ENCODE results near the gene AKT1S1. TPM values are rescaled to one million over a fixed set of nuclear protein-coding genes. Genes with fewer than 3 reads are reported as not detected.
"Not testable (repeated sequence)": the region's sequence is repeated elsewhere in the genome, so short reads cannot be mapped to it uniquely, and the experiment has no call there.

AKT1S1 gene
- total and polyA plus RNA-seq, 5 experiments from 2014 or later: 2.6 to 30.4 (median 4.5) TPM

DNA sequence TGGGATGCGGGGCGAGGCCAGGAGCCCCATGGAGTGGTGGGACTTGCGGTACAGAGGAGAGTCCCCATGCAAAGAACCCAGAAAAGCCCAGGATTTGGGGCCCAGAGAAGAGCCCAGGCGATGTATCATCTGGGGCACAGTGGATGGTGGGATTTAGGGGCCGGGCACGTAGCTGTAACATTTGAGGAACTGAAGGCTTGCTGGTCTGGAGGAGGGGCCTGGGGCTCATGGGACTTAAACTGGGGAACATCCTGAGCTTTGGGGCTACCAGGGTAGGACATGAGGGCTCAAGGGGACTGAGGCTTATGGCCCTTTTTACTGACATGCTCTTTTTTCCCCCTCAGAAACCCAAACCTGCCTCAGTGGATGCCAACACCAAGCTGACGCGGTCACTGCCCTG, 45.6 kb downstream of the AKT1S1 start:
- H3K27ac Mint-ChIP-seq: peak overlapping the region in 1 of 10 donors; percentile 37
- peaks cover 0 to 47% (median 0%) of the 10 kb centered on the region in 3 donors for H3K36me3 Mint-ChIP-seq

DNA sequence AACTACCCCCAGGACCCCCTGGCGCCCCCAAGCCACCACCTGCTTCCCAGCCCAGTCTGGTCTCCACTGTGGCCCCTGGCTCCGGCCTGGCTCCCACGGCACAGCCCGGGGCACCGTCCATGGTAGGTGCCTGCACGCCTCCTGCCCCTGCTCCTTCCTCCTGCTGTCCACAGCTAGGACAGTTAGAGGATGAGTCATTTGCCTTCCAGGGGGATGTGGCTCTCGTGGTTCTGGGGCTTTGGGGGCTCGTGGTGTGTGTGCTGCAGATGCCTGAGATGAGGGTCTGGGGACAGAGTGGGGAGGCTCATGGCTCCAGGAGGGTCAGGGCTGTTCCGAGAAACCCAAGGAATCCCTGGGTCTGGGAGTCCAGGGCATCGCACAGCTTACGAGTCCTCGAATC, 46.4 kb downstream of the AKT1S1 start:
- POLR2A ChIA-PET: no interaction called here
- H3K27me3 Mint-ChIP-seq: no peaks in the 10 kb centered on the region
- H3K9me3 Mint-ChIP-seq: no peaks in the 10 kb centered on the region
- DNase-seq: no peak
- H3K4me3 Mint-ChIP-seq: no peak overlapping the region
- H3K4me1 Mint-ChIP-seq: peaks cover 2 to 14% (median 6%) of the 10 kb centered on the region in 4 donors
- peaks cover 0 to 48% (median 0%) of the 10 kb centered on the region in 3 donors for H3K36me3 Mint-ChIP-seq
- ATAC-seq: no peak
- H3K27ac Mint-ChIP-seq: no peak overlapping the region

More for the DNA sequence above, 45.6 kb downstream of the AKT1S1 start:
- DNase-seq: no peak
- POLR2A ChIA-PET: no interaction called here
- H3K9me3 Mint-ChIP-seq: no peaks in the 10 kb centered on the region
- no peaks in the 10 kb centered on the region for H3K27me3 Mint-ChIP-seq
- ATAC-seq: no peak
- H3K4me1 Mint-ChIP-seq: peaks cover 2 to 9% (median 2%) of the 10 kb centered on the region in 4 donors
- H3K4me3 Mint-ChIP-seq: no peak overlapping the region

DNA sequence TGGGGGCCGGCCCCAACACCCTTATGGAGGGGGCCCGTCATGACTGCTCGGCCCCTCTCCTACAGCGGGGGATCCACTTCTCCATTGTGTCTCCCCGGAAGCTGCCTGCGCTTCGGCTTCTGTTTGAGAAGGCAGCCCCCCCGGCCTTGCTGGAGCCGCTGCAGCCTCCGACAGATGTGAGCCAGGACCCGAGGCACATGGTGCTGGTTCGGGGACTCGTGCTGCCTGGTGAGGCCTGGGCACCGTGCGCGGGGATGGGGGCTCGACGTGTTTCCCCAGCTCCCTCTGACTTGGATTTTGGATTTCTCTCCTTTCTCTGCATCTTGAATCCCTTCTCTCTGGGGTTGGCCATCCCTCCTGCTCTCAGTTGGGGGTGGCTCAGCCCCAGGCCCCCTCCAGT, 47.4 kb downstream of the AKT1S1 start:
- Mint-ChIP-seq H3K4me1 (peaks cover 2 to 14% (median 6%) of the 10 kb centered on the region in 4 donors), H3K4me3 (no peak overlapping the region), H3K9me3 (no peaks in the 10 kb centered on the region), H3K27me3 (no peaks in the 10 kb centered on the region), H3K27ac (no peak overlapping the region), H3K36me3 (peaks cover 0 to 40% (median 0%) of the 10 kb centered on the region in 3 donors)
- POLR2A ChIA-PET: no interaction called here
- DNase-seq (no peak), ATAC-seq (no peak)

DNA sequence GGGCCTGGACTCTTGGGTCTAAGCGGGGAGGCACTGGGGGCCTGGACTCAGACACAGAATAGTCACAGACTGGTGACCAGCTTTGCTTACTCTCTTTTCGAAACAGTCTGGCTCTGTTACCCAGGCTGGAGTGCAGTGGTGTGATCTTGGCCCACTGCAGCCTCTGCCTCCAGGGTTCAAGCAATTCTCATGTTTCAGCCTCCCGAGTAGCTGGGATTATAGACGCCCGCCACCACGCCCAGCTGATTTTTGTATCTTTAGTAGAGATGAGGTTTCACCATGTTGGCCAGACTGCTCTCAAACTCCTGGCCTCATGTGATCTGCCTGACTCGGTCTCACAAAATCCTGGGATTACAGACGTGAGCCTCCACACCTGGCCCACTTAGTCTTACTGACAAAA, 48.0 kb downstream of the AKT1S1 start:
- Mint-ChIP-seq H3K4me3 (no peak overlapping the region), H3K4me1 (peaks cover 2 to 14% (median 5%) of the 10 kb centered on the region in 4 donors), H3K9me3 (no peaks in the 10 kb centered on the region), H3K36me3 (peaks cover 0 to 42% (median 0%) of the 10 kb centered on the region in 3 donors), H3K27ac (peak overlapping the region in 1 of 10 donors; percentile 46), H3K27me3 (no peaks in the 10 kb centered on the region)
- POLR2A ChIA-PET: no interaction called here
- DNase-seq: no peak
- no peak for ATAC-seq

DNA sequence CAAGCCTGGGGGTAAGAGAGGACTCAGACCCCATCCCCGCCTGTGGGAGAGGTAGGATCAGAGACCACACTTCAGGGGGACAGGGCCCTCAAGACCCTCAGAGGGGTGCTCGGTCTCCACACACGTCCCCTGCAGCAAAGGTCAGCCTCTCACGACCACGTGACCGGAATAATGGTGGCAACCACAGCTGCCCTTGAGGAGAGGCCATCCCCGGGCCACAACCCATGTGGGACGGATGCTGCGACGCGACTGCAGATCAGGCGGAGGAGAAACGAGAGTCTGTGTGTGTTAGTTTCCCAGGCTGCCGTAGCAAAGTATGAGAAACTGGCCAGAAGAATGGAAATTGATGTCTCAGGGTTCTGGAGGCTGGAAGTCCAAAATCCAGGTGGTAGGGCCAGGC, 50.1 kb downstream of the AKT1S1 start:
- H3K9me3 Mint-ChIP-seq: no peaks in the 10 kb centered on the region
- ATAC-seq: no peak
- H3K27ac Mint-ChIP-seq: peak overlapping the region in 1 of 10 donors; percentile 19
- POLR2A ChIA-PET: no interaction called here
- no peak for DNase-seq
- H3K4me3 Mint-ChIP-seq: no peak overlapping the region
- H3K4me1 Mint-ChIP-seq: peaks cover 0 to 13% (median 5%) of the 10 kb centered on the region in 4 donors
- H3K36me3 Mint-ChIP-seq: peaks cover 0 to 31% (median 4%) of the 10 kb centered on the region in 3 donors
- H3K27me3 Mint-ChIP-seq: no peaks in the 10 kb centered on the region

DNA sequence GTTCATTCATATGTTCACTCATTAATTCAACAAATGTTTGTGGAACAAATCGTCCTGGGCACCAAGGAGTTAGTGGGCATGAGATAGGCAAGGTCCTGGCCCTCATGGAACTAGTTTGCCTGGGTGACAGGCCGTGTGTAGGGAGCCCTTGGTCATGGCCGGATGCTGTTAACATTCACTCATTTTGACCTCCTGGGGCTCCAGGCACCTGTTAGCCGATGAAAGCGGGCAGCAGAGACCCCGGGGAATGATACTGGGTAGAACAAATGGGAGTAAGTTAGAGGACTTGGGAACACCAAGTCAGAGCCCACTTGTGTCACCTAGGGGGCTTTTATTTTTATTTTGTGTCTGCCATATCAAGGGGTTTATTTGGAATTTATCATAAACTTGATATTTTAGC, 52.5 kb downstream of the AKT1S1 start:
- Mint-ChIP-seq H3K9me3 (no peaks in the 10 kb centered on the region), H3K4me1 (peaks cover 3 to 21% (median 9%) of the 10 kb centered on the region in 4 donors), H3K27me3 (no peaks in the 10 kb centered on the region), H3K27ac (no peak overlapping the region), H3K4me3 (no peak overlapping the region), H3K36me3 (peaks cover 0 to 27% (median 4%) of the 10 kb centered on the region in 3 donors)
- no peak for DNase-seq
- no peak for ATAC-seq
- POLR2A ChIA-PET: interaction anchor here (1.0 kb wide), 1 partner anchor 26 kb away, joined by 3 read pairs; no protein-coding TSS in a partner anchor

DNA sequence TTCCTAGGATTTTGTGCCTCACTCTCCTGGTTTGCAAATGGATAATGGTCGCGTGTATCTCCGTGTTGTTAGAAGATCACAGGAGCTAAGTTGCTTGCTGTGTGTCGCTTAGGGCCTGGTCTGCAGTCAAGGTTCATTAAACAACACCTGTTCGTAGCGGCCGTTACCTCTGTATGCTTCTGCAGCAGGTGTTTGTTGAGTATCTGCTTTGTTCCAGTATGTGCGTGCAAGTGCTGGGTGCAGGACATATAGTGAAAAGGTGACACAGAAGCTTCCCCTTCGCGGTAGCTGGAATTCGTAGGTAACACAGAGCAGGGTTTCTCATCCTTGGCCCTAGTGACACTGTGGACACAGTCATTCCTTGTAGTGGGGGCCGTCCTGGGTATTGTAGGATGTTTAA, 53.7 kb downstream of the AKT1S1 start:
- peaks cover 0 to 26% (median 4%) of the 10 kb centered on the region in 3 donors for H3K36me3 Mint-ChIP-seq
- peaks cover 9 to 32% (median 18%) of the 10 kb centered on the region in 4 donors for H3K4me1 Mint-ChIP-seq
- POLR2A ChIA-PET: no interaction called here

DNA sequence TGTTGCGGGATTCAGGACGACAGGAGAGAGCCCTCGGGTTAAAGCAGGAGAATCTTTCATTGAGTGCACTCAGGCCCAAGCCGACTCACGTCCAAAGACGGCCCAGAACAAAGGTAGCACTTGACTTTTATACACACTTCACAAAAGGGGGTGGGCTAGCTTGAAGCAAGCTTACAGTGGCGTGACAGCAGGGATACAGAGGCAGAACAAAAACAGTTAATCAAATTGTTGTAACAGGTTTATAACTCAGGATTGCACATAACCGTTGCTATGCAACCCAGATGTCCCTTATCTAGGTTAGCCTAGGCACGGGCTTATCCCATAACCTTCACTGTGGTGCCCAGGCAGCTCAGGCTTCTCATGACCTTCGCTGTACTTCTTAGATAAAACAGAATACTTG, 57.0 kb downstream of the AKT1S1 start:
- peak overlapping the region in 2 of 10 donors; percentile 40 to 52 for H3K27ac Mint-ChIP-seq
- H3K9me3 Mint-ChIP-seq: no peaks in the 10 kb centered on the region
- H3K4me1 Mint-ChIP-seq: peaks cover 9 to 33% (median 28%) of the 10 kb centered on the region in 4 donors
- peak overlapping the region in 7 of 10 donors; percentile 22 to 100 (median 41) for H3K4me3 Mint-ChIP-seq
- peaks cover 0 to 16% (median 4%) of the 10 kb centered on the region in 3 donors for H3K36me3 Mint-ChIP-seq
- POLR2A ChIA-PET: interaction anchor here (1.6 to 2.6 kb wide), 2 partner anchors 28 to 57 kb away, joined by 3 to 25 read pairs; partner anchors contain the start of genes AKT1S1 and TBC1D17
- ATAC-seq (no peak), DNase-seq (no peak)
- H3K27me3 Mint-ChIP-seq: peaks cover 0 to 2% (median 0%) of the 10 kb centered on the region in 5 donors

More for the DNA sequence above, 53.7 kb downstream of the AKT1S1 start:
- Mint-ChIP-seq H3K27me3 (no peaks in the 10 kb centered on the region), H3K9me3 (no peaks in the 10 kb centered on the region), H3K4me3 (no peak overlapping the region), H3K27ac (no peak overlapping the region)
- ATAC-seq: no peak
- DNase-seq: no peak

DNA sequence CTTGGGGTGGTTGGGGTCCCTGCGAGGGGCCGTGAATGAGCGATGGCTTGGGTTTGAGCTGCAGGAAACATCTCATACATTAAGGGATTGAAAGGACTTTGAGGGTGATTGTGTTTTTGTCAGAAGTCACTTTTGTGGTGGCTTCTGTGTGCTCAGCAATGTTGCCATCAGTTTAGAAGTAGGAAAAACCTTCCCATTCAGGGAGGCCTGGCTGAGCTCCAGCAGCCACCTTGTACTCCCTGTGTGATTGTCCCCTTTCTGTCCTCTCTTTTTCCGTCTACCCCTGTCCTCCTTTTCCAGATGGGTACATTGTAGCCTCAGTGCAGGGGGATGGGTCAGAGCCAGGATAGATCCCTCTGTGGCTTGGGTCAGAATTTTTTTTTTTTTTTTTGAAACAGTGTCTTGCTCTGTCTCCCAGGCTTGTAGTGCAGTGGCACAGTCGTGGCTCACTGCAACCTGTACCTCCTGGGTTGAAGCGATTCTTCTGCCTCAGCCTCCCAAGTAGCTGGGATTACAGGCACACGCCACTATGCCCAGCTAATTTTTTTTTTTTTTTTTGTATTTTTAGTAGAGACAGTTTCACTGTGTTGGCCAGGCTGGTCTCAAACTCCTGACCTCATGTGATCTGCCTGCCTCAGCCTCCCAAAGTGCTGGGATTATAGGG, 57.6 kb downstream of the AKT1S1 start:
- POLR2A ChIA-PET: interaction anchor here (0.6 to 2.6 kb wide), 8 partner anchors 16 to 1312 kb away, joined by 3 to 25 read pairs (median 11); partner anchors contain the start of genes AKT1S1, PTOV1 and TBC1D17
- Mint-ChIP-seq H3K4me3 (peak overlapping the region; percentile 94 to 100 (median 99)), H3K4me1 (peaks cover 9 to 35% (median 28%) of the 10 kb centered on the region in 4 donors), H3K36me3 (peaks cover 0 to 15% (median 4%) of the 10 kb centered on the region in 3 donors), H3K27ac (peak overlapping the region; percentile 88 to 100 (median 100))
- not testable (repeated sequence) for ATAC-seq, DNase-seq, H3K9me3 Mint-ChIP-seq, H3K27me3 Mint-ChIP-seq

Small RNA genes within 50 kb of the gene (microRNA-seq; reads per million reads assigned to microRNA genes)
- gene MIR4749 (ENCODE audit: borderline microRNAs expressed) (1.0 reads per million), gene MIR4750 (ENCODE audit: borderline microRNAs expressed) (not detected), gene MIR6800 (ENCODE audit: borderline microRNAs expressed) (not detected)

Other genes starting within 250 kb of the AKT1S1 start
- 10 to 100 TPM; 10.4 to 12.7 TPM for gene RRAS, start 237.2 kb downstream of the AKT1S1 start, total RNA-seq
- 10 to 100 TPM; 21.8 to 30.2 (median 28.4) TPM for gene RRAS, start 237.2 kb downstream of the AKT1S1 start, polyA plus RNA-seq
- gene SCAF1, start 235.1 kb downstream of the AKT1S1 start, total RNA-seq: 10 to 100 TPM; 51.0 to 62.3 TPM
- 1 to 10 TPM; 1.1 to 2.5 (median 1.2) TPM for gene SCAF1, start 235.1 kb downstream of the AKT1S1 start, polyA plus RNA-seq
- 100 to 1,000 TPM; 279 to 303 TPM for gene IRF3, start 211.5 kb downstream of the AKT1S1 start, total RNA-seq
- 10 to 100 TPM; 54.6 to 76.1 (median 65.1) TPM for gene IRF3, start 211.5 kb downstream of the AKT1S1 start, polyA plus RNA-seq
- 10 to 100 TPM; 22.5 to 24.0 TPM for gene BCL2L12, start 211.4 kb downstream of the AKT1S1 start, total RNA-seq
- gene BCL2L12, start 211.4 kb downstream of the AKT1S1 start, polyA plus RNA-seq: 10 to 100 TPM; 19.3 to 20.6 (median 19.6) TPM
- gene PRMT1, start 200.1 kb downstream of the AKT1S1 start, total RNA-seq: 100 to 1,000 TPM in 1 of 2 experiments, 10 to 100 TPM in 1; 97.4 to 100 TPM
- 100 to 1,000 TPM; 150 to 162 (median 158) TPM for gene PRMT1, start 200.1 kb downstream of the AKT1S1 start, polyA plus RNA-seq
- 1 to 10 TPM; 3.5 to 5.1 TPM for gene ADM5, start 187.8 kb downstream of the AKT1S1 start, total RNA-seq
- under 1 TPM in 2 of 3 donors, not detected in 1; 0.14 to 0.53 TPM for gene ADM5, start 187.8 kb downstream of the AKT1S1 start, polyA plus RNA-seq
- 1 to 10 TPM; 2.3 to 2.7 TPM for gene CPT1C, start 186.2 kb downstream of the AKT1S1 start, total RNA-seq
- gene CPT1C, start 186.2 kb downstream of the AKT1S1 start, polyA plus RNA-seq: under 1 TPM; 0.19 to 0.54 (median 0.40) TPM
- 1 to 10 TPM; 3.5 to 4.8 TPM for gene TSKS, start 114.0 kb downstream of the AKT1S1 start, total RNA-seq
- 1 to 10 TPM in 1 of 3 donors, under 1 TPM in 2; 0.17 to 1.2 (median 0.40) TPM for gene TSKS, start 114.0 kb downstream of the AKT1S1 start, polyA plus RNA-seq
- gene AP2A1, start 110.4 kb downstream of the AKT1S1 start, total RNA-seq: 10 to 100 TPM; 56.1 to 57.8 TPM
- gene AP2A1, start 110.4 kb downstream of the AKT1S1 start, polyA plus RNA-seq: 1 to 10 TPM; 4.5 to 6.5 (median 4.9) TPM
- 10 to 100 TPM; 23.0 to 28.8 TPM for gene FUZ, start 64.1 kb downstream of the AKT1S1 start, total RNA-seq
- gene FUZ, start 64.1 kb downstream of the AKT1S1 start, polyA plus RNA-seq: 1 to 10 TPM; 5.4 to 7.5 (median 7.0) TPM
- gene MED25, start 59.1 kb downstream of the AKT1S1 start, total RNA-seq: 10 to 100 TPM; 39.8 to 43.2 TPM
- gene MED25, start 59.1 kb downstream of the AKT1S1 start, polyA plus RNA-seq: 10 to 100 TPM in 2 of 3 donors, 1 to 10 TPM in 1; 7.5 to 19.2 (median 13.1) TPM
- gene PTOV1, start 26.2 kb downstream of the AKT1S1 start, total RNA-seq: 100 to 1,000 TPM; 178 to 186 TPM
- gene PTOV1, start 26.2 kb downstream of the AKT1S1 start, polyA plus RNA-seq: 10 to 100 TPM; 42.9 to 67.4 (median 50.9) TPM
- 100 to 1,000 TPM; 170 to 176 TPM for gene PNKP, start 9.8 kb downstream of the AKT1S1 start, total RNA-seq
- gene PNKP, start 9.8 kb downstream of the AKT1S1 start, polyA plus RNA-seq: 10 to 100 TPM; 21.1 to 24.3 (median 21.4) TPM
- gene TBC1D17, start 347 bp upstream of the AKT1S1 start, total RNA-seq: 10 to 100 TPM; 92.7 to 94.0 TPM
- 10 to 100 TPM in 2 of 3 donors, 1 to 10 TPM in 1; 8.1 to 17.7 (median 11.3) TPM for gene TBC1D17, start 347 bp upstream of the AKT1S1 start, polyA plus RNA-seq
- 1 to 10 TPM in 1 of 2 experiments, under 1 TPM in 1; 0.85 to 1.1 TPM for gene IL4I1, start 19.5 kb upstream of the AKT1S1 start, total RNA-seq
- gene IL4I1, start 19.5 kb upstream of the AKT1S1 start, polyA plus RNA-seq: under 1 TPM; 0.24 to 0.26 (median 0.25) TPM
- 1 to 10 TPM; 8.4 to 9.2 TPM for gene ATF5, start 51.9 kb upstream of the AKT1S1 start, total RNA-seq
- under 1 TPM; 0.71 to 0.97 (median 0.84) TPM for gene ATF5, start 51.9 kb upstream of the AKT1S1 start, polyA plus RNA-seq
- gene NUP62, start 52.1 kb upstream of the AKT1S1 start, total RNA-seq: 10 to 100 TPM; 53.9 to 61.4 TPM
- 10 to 100 TPM; 38.5 to 54.5 (median 49.1) TPM for gene NUP62, start 52.1 kb upstream of the AKT1S1 start, polyA plus RNA-seq
- gene SIGLEC11, start 83.8 kb upstream of the AKT1S1 start, total RNA-seq: not detected
- not detected for gene SIGLEC11, start 83.8 kb upstream of the AKT1S1 start, polyA plus RNA-seq
- gene VRK3, start 148.0 kb upstream of the AKT1S1 start, total RNA-seq: 100 to 1,000 TPM in 1 of 2 experiments, 10 to 100 TPM in 1; 92.8 to 106 TPM
- 10 to 100 TPM; 73.4 to 91.8 (median 81.2) TPM for gene VRK3, start 148.0 kb upstream of the AKT1S1 start, polyA plus RNA-seq
- gene ZNF473, start 148.7 kb upstream of the AKT1S1 start, total RNA-seq: 10 to 100 TPM in 1 of 2 experiments, 1 to 10 TPM in 1; 9.8 to 11.1 TPM
- gene ZNF473, start 148.7 kb upstream of the AKT1S1 start, polyA plus RNA-seq: 1 to 10 TPM; 3.6 to 7.0 (median 3.7) TPM

Measured in naive thymus-derived CD8-positive, alpha-beta T cell (primary cell).